DMS114 treated with DMSO at 0.1 percent for 48 hours (cell line): ENCODE data around the gene BBLN.
"Not testable (repeated sequence)": the region's sequence is repeated elsewhere in the genome, so short reads cannot be mapped to it uniquely, and the experiment has no call there.

Experiments used
- DNase-seq: peaks from one replicate; lab custom pipeline; 2025; ENCODE audit not compliant: unreplicated experiment; lab: John Stamatoyannopoulos, UW

Gene BBLN, protein sequence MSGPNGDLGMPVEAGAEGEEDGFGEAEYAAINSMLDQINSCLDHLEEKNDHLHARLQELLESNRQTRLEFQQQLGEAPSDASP

DNA sequence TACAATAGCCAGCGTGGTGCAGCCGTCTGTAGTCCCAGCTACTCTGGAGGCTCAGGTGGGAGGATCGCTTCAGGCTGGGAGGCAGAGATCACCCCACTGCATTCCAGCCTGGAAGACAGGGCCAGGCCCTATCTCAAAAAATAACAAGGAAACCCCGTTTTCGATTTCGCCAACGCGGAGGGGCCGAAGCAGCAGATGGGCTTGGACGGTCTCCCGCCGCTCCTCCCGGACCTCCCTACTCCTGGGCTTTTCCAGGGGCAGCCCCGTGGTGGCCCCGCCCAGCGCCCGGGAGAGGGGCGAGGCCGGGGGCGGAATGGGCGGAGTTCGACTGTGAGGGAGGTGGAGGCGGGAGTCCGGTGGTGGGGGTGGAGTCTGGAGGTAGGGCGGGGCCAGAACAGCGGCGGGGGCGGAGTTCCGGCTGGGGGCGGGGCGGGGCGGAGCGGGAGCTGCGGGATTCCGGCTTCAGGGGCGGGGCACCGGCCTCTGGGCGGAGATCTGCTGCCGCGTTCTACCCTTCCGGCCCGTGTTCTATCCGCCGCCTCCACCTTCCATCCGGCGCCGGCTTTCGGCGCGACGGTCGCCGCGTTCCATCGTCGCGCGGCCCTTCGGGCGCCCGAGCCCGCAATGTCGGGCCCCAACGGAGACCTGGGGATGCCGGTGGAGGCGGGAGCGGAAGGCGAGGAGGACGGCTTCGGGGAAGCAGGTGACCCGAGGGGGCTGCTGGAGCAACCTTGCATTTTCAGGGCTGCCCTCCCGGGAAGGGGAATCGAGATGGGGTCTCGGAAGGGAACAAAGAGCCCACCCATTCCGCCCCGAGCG, at the start of gene BBLN:
Gene BBLN, plus strand, starts transcription at position 482 of the 819 bp plus-strand sequence. Its CDS starts 143 bp downstream, at position 625.
- DNase-seq: peak; percentile 70

DNA sequence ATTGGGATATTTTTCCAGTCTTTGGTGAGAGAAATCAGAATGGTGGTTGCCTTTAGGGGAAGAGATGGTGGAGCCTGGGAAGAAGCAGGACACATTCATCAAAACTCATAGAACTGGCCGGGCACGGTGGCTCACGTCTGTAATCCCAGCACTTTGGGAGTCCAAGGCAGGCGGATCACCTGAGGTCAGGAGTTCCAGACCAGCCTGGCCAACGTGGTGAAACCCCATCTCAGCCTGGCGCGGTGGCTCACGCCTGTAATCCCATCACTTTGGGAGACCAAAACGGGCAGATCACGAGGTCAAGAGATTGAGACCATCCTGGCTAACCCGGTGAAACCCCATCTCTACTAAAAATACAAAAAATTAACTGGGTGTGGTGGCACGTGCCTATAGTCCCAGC, 48.3 kb upstream of the BBLN start:
- DNase-seq: not testable (repeated sequence)

DNA sequence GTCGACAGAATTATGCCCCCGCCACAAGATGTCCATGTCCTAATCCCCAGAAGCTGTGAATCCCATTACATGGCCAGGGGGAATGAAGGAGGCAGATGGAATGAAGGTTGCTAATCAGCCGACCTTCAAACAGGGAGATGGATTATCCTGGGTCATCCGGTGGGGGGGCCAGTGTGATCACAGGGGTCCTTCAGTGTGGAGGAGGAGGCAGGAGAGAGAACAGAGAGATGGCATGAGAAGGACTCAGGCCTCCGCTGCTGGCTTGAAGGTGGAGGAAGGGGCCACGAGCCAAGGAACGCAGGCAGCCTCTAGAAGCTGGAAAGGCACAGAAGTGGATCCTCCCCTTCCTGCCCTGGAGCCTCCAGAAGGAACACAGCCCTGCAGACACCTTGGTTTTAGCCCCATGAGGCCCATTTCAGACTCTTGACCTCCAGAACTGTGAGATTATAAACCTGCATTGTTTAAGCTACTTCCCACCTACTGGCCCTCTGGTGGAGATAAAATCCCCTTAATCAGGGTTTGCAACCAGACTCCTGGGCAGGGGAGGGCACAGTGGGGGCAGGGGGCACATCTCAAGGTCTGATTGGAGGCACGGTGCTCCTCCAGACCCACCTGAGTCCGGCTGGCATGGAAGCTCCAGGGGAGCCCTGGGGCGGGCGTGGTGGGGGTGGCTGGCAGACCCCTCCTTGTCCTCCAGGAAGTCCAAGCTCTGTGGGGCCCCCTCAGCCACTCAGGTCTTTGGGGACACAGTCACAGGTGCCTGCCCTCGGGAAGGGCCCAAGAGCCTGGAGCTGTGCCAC, 46.3 kb upstream of the BBLN start:
- DNase-seq: no peak

DNA sequence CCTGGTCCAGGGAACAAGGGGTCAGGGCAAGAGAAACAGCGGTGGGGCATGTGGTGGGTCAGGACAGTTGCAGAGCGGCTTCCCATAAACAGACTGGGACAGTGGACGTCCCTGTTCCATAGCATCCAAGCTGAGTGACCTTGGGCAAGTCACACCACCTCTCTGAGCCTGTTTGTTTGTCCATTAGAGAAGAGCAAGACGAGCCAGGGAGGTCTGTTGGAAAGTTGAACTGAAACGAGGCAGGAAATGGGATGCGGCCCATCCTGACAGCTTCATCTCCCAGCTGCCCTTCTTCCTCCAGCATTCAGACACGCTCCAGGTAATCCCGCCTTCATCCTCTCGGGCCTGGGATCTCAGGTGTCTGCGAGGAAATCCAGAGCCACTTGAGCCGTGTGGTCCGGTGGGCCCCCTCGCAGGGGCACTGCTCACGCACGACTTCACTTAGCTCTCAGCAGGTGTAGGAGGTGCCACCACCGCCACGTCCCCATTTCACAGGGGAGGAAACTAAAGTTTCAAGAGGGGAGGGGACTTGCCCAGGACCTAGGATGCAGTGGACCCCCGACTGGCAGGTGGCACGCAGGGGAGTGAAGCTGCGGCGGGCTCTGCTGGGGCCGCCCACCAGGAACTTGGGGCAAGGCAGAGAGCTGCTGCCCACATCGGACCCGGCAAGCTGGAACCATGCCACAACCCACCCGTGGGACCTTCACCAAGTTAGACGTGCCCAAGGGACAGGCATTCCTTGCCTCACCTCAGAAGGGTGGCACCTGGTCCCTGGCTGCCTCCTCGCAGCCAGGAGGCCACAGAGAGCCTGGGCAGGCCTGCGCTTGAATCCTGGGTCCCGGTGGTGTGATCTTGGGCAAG, 45.5 kb upstream of the BBLN start:
- no peak for DNase-seq

DNA sequence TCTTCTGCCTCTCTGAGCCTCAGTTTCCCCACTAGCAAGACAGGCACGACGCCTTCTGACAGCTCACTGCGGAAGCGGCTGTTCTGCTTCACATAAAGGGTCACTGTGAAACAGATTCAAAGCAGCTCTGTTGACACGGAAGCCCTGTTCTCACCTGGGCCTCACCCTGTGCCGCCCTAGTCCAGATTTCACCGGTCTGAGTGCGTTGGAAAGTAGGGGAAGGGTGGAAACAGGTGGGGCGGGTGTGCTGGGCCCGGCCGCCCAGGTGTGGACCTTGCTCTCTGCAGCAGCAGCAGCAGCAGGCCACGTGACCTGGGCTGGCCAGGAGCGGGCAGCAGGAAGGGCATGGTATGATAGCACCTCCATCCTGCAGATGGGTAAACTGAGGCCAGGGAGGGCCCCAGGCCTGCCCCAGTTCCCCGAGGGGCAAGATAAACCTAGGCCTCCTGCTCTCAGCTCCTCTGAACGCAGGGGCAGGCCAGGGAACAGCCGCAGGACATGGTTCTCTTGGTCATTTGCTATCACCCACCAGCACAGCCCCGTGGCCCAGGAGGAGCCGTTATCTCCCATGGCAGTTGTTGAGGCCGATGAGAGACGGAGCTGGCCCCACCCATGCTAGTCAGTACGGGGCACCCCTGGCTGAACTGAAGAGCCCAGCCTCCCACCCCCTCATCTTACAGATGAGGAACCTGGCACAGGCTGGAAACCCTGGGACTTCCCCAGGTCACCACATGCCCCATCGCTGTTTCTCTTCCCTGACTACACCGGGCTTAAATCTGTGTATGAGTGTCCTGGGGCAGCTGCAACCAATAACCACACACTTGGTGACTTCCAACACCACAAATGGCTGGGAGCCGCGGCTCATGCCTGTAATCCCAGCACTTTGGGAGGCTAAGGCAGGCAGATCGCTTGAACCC, 44.6 kb upstream of the BBLN start:
- no peak for DNase-seq

DNA sequence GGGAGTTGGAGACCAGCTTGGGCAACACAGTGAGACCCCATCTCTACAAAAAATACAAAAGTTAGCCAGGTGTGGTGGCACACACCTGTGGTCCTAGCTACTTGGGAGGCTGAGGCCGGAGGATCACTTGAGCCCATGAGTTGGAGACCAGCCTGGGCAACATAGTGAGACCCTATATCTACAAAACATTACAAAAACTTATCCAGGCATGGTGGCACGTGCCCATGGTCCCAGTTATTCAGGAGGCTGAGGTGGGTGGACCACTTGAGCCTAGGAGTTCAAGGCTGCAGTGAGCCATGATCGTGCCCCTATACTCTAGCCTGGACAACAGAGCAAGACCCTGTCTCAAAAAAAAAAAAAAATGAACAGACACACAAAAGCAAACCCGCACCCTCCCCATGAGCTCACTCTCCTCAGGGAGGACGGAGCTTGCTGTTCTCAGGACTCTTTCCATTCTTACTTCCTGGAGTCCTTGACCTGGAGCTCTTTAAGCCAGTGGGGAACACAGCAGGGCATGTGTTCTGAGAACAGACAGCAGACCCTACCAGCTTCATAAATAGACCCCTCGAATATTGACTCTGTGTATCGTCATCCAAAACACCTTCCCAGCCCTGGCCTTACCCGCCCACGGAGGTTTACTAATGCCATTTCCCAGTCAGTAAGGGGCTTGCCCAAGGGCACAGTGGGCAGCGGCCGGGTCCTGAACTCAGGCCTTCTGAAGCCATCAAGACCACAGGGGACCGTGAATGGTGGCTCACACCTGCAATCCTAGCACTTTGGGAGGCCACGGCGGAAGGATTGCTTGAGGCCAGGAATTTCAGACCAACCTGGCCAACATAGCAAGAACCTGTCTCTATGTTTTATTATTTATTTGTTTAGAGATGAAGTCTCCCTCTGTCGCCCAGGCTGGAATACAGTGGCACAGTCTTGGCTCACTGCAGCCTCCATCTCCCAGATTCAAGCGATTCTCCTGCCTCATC, 43.7 kb upstream of the BBLN start:
- DNase-seq: no peak

DNA sequence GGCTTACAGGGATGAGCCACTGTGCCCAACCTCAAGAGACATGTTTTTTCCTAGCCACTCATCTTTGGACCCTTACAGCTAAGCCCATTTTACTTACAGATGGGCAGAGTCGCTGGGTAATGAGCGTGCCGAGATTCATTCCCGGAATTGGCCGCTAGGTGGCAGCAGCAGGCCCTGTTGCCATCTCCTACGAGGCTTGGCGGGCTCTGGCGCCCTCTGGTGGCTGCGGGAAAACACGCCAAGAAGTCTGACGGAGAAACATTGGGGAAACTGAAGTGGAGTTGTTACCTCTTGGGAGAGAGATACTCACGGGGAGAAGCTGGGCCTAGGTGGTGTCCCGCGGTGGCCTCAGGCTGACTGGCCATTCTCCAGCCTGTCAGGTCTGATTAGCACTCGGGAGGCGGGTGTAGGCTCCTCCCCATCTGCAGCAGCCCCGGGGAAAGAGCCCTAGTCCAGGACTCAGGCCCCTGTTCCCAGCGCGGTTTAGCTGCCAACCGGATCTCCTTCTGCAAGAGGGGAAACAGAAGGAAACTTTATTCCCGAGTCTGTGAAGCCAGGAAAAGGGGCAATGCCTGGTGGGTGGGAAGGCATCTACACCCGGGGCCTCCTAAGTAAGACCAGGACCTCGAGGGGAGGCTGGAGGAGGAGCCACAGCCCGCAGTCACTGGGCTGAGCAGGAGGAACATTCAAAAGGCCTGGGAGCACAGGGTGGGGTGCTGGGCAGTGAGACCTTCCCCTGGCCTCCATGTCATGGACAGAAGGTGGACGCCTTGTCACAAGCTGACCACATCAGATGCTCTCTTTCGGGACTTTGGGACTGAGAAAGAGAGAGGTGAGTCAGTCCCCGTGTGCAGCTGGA, 42.2 kb upstream of the BBLN start:
- DNase-seq: peak; percentile 75

DNA sequence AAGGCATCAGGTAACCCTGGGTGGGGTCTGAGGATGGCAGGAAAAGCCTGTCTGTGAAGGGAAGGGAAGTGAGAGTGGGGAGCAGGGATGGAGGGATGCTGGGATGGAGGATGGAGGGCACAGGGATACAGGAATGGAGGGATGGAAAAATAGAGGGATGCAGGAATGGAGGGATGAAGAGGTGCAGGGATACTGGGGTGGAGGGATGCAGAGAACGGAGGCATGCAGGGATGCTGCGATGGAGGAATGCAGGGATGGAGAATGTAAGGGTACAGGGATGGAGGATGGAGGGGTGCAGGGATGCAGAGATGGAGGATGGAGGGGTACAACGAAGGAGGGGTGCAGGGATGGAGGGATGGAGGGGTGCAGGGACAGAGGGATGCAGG, 41.6 kb upstream of the BBLN start:
- DNase-seq: no peak

DNA sequence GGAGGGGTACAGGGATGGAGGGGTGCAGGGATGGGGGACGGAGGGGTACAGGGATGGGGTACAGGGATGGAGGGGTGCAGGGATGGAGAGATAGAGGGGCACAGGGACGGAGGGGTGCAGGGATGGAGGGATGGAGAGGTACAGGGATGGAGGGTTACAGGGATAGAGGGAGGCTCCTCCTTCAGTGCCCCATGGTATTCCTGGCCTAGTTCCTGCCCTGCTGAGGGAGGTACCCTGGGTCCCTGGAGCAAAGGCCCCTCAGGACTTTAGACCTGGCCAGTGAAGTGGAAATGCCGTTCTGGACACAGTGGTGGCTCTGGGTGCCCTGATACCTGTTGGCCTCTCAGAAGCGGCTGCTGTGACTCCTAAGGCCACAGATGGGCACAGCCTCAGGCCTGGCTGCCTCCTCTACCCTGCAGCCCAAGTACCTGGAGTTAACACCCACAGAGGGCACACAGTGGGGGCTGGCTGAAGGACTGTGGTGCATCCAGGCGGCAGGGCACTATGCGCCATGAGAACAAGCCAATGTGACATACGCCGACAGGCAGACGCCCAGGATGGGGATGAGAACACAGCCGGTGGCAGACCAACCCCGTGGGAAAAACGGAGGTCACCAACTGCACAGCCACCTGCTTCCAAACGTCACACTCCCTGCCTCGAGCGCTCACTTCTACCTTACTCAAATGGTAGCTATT, 40.9 kb upstream of the BBLN start:
- DNase-seq: no peak

DNA sequence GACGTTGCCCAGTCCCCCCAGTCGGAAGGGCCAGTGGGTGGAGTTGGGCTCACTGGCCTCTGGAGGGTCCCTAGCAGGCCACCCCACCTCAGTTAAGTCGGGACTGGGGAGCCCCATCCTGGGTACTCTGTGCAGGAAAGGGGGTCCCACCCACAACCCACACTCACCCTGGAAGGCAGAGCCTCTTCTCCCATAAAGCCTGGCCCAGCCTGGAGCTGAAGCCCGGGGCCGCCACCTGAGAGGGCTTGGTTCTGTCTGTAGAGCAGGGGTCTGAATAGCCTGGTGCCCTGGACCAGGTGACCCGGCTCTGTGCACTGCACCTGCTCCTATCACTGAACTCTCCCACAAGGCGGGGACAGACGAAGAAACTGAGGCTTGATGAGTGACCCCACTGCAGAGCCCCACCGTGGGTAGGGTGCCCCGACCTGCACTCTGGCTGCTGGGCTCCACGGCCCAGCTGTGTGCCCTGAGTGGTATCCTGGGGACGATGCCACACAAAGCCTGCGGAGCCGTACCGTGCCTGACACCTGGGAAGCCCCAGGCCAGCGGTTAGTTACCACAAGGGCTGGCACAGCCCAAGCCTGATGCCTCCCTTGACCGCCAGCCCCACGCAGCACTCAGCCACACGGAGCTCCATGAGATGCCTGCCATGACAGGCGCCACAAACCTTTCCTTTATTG, 39.9 kb upstream of the BBLN start:
- no peak for DNase-seq

DNA sequence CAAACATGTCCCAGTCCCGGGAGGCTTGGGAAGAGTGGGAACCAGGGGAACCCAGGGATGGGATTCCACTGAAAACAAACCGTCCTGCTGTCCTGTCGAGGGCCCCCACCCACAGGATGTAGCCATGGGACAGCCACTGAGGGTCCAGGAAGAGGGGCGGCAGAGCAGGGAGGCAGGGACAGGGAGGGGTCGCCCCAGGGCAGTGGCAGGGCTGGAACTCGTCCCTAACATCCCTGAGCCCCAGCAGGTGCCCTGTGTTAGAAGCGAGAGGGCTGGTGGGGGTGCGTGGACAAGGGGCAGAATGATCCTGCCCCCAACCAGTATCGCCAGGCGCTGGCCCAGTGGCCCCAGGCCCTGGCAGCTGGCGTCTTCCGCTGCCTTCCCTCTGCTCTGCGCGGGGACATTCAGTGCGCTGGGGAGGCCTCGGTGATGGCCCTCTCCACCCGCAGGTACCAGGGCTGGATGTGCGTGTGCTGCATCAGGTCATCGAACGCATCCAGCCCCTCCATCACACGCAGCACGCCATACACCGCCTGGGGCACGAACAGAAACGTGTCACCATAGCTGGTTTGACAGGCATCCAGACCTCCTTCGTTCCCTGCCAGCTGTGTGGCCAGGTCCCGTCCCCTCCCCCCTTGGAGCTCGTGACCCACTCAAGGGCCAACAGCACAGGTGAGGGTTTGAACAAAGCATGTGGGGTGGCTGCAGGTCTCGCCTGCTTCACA, 39.2 kb upstream of the BBLN start:
- DNase-seq: no peak

DNA sequence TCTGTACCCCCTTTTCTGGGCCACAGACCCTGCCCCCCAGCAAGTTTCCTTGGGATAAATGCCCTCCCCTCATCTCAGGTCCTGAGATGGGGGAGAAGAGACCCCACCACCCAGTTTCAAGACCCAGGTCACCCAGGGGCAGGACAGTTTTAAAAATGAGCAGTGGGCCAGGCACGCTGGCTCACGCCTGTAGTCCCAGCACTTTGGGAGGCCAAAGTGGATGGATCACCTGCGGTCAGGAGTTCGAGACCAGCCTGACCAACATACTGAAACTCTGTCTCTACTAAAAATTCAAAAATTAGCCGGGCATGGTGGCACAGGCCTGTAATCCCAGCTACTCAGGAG, 38.6 kb upstream of the BBLN start:
- DNase-seq: no peak

DNA sequence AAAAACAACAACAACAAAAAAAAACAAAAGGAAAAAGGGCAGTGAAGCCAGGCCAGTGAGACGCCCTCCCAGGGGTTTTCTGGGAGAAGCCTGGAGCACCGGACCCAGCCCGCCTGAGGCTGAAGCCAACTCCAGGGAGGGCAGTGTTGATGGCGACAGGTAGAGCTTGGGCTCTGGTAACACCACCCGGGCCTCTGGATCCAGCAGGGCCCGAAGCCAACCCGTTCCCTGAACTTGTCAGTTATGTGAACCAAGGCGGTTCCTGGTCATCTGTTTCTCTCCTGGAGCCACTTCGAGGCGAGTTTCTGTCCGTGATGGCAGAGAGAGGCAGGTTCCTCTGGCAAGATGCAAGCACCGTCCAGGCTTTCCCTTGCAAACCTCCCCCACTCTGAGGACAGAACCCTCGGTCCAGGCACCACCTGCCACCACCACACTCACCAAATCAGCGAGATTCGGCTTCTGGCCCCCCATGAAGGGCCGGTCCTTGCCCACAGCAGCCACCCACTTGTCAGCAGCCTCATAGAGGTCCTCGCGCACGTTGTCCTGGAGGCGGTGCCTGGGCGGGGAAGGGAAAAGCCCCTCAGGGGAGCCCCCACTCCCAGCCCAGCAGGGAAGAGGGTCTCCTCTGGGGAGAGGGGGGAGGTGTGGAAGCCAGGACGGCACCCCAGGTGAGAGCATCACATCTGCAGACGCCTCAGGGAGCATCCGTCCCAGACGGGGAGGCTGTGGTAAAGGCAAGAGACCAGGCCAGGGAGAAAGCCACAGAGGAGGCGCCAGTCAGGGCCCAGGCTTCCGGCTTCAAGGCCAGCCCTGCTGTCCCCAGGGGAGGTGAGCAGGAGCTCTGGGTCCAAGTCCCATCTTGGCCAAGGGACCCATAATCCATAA, 37.9 kb upstream of the BBLN start:
- no peak for DNase-seq

DNA sequence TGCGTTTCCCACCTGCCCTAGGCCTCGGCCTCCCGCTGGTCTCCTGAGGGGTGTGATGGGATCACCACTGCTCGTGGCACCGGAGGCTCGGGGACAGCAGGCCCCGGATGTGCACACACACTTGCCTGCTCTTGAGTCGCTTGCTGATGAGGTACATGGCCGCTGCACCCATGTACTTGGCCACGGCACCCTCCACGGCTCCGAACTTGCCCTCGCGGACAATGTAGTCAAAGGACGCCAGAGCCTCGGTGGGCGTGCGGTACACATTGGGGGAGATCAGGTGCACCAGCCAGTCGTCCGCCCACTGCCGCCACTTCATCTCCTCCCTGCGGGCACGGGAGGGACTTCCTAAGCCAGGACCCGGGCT, 37.3 kb upstream of the BBLN start:
- no peak for DNase-seq

DNA sequence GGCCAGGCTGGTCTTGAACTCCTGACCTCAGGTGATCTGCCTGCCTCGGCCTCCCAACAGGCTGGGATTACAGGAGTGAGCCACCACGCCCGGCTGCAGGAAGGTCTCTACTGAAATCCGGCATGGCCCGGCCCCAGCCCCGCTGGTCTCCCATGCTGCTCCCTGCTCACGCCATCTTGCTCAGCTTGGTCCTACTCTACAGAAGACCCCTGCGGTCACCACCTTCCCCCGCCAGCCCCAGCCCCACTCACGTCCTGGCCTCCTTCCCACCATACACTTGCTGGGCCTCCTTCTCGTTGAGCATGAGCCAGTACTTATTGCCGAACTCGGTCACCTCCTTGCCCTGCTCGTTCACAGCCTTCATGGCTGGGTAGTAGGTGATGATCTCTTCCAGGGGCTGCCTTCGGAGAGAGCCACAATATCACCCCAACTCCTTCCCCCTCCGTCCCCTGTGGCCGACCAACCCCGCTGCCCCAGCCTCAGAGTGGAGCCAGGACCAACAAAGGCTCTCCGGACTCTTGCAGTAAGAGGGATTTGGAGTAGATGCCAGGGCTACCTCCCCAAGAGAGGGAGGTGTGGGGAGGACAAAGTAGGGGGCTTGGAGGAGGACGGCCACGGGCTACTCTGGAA, 36.5 kb upstream of the BBLN start:
- no peak for DNase-seq
